ENCODE measurements around the gene GOT2.
"Not testable (repeated sequence)": the region's sequence is repeated elsewhere in the genome, so short reads cannot be mapped to it uniquely, and the experiment has no call there.

GOT2 gene

GRCh38 chr16:58738672-58739296 is 4.7 kb upstream of the GOT2 start:
- Histone ChIP-seq H3K4me3 (ENCODE audit: low read depth in 1 of 2, low read length in 2 of 2) (no peak overlapping the region), H3K9me3 (ENCODE audit: control insufficient read depth in 1 of 2, low read length in 2 of 2) (no peaks in the 10 kb centered on the region), H3K27ac (ENCODE audit: low read length) (no peak overlapping the region), H3K27me3 (ENCODE audit: low read depth, low read length) (no peaks in the 10 kb centered on the region), H3K4me1 (ENCODE audit: control insufficient read depth in 1 of 2, insufficient read depth in 2 of 2, low read length in 2 of 2) (peaks cover 0 to 5% of the 10 kb centered on the region in 2 donors), H3K36me3 (ENCODE audit: control insufficient read depth in 1 of 2, insufficient read depth in 2 of 2, low read length in 2 of 2) (no peaks in the 10 kb centered on the region)

DNA sequence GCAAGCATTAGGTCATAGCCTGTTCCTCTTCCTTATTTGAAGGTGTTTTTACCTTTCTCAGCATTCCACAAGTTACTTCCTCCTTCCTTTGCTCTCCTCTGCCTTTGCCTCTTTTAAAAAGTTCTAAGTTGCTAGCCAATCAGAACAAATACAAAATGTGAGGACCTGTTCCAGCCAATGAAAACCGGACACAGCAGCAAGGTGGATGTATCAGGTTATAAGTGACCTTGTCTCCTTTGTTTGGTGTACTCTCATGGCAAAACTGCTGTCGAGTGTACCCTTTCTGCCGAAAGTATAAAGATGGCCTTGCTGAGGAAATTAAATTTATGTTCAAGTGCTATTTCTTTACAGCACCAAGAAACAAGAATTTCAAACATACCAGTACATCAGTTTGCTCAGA is 2.2 kb upstream of the GOT2 start:
- H3K36me3 ChIP-seq (ENCODE audit: control insufficient read depth in 1 of 2, insufficient read depth in 2 of 2, low read length in 2 of 2); H3K4me3 ChIP-seq (ENCODE audit: low read depth in 1 of 2, low read length in 2 of 2); H3K9me3 ChIP-seq (ENCODE audit: control insufficient read depth in 1 of 2, low read length in 2 of 2); H3K27me3 ChIP-seq (ENCODE audit: low read depth, low read length); H3K27ac ChIP-seq (ENCODE audit: low read length): not testable (repeated sequence)
- H3K4me1 ChIP-seq (ENCODE audit: control insufficient read depth in 1 of 2, insufficient read depth in 2 of 2, low read length in 2 of 2) = peaks cover 9 to 28% of the 10 kb centered on the region in 2 donors

- Histone ChIP-seq H3K9me3 (ENCODE audit: control insufficient read depth in 1 of 2, low read length in 2 of 2) (no peaks in the 10 kb centered on the region), H3K27me3 (ENCODE audit: low read depth, low read length) (no peaks in the 10 kb centered on the region), H3K27ac (ENCODE audit: low read length) (no peak overlapping the region), H3K36me3 (ENCODE audit: control insufficient read depth in 1 of 2, insufficient read depth in 2 of 2, low read length in 2 of 2) (no peaks in the 10 kb centered on the region), H3K4me1 (ENCODE audit: control insufficient read depth in 1 of 2, insufficient read depth in 2 of 2, low read length in 2 of 2) (peaks cover 9 to 28% of the 10 kb centered on the region in 2 donors), H3K4me3 (ENCODE audit: low read depth in 1 of 2, low read length in 2 of 2) (peak overlapping the region; percentile 78 to 97)
These were observed 307 bp upstream of the GOT2 start for GRCh38 chr16:58734459-58734787.

DNA sequence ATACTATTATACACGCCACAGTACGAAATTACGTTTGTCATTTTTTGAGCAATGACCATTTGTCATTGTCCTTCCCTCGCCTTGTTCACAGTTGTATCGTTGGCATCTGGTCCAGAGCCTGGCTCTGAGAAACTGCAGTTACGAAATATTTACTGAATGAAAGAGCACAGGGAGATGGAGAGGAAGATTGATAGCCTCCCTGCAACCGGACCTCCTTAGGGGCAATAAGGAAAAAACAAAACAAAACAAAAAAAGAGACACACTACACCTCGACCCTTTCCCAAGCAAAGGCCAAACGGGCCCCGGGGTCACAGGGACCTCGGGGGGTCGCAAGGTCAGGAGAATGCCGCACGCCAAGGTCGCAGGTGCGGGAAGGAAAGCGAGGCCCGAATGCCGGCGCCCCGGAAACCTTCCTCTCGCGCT is 857 bp downstream of the GOT2 start:
- no peaks in the 10 kb centered on the region for H3K27me3 ChIP-seq (ENCODE audit: low read depth, low read length)
- peaks cover 9 to 32% of the 10 kb centered on the region in 2 donors for H3K4me1 ChIP-seq (ENCODE audit: control insufficient read depth in 1 of 2, insufficient read depth in 2 of 2, low read length in 2 of 2)
- peak overlapping the region; percentile 78 to 97 for H3K4me3 ChIP-seq (ENCODE audit: low read depth in 1 of 2, low read length in 2 of 2)
- no peaks in the 10 kb centered on the region for H3K36me3 ChIP-seq (ENCODE audit: control insufficient read depth in 1 of 2, insufficient read depth in 2 of 2, low read length in 2 of 2)
- peak overlapping the region; percentile 43 for H3K27ac ChIP-seq (ENCODE audit: low read length)
- no peaks in the 10 kb centered on the region for H3K9me3 ChIP-seq (ENCODE audit: control insufficient read depth in 1 of 2, low read length in 2 of 2)

GRCh38 chr16:58732545-58733247 is 1.4 kb downstream of the GOT2 start:
- H3K27me3 ChIP-seq (ENCODE audit: low read depth, low read length) = no peaks in the 10 kb centered on the region
- H3K4me3 ChIP-seq (ENCODE audit: low read depth in 1 of 2, low read length in 2 of 2) = peak overlapping the region; percentile 78 to 97
- no peaks in the 10 kb centered on the region for H3K36me3 ChIP-seq (ENCODE audit: control insufficient read depth in 1 of 2, insufficient read depth in 2 of 2, low read length in 2 of 2)
- H3K9me3 ChIP-seq (ENCODE audit: control insufficient read depth in 1 of 2, low read length in 2 of 2) = no peaks in the 10 kb centered on the region
- peaks cover 9 to 32% of the 10 kb centered on the region in 2 donors for H3K4me1 ChIP-seq (ENCODE audit: control insufficient read depth in 1 of 2, insufficient read depth in 2 of 2, low read length in 2 of 2)
- peak overlapping the region; percentile 43 for H3K27ac ChIP-seq (ENCODE audit: low read length)

DNA sequence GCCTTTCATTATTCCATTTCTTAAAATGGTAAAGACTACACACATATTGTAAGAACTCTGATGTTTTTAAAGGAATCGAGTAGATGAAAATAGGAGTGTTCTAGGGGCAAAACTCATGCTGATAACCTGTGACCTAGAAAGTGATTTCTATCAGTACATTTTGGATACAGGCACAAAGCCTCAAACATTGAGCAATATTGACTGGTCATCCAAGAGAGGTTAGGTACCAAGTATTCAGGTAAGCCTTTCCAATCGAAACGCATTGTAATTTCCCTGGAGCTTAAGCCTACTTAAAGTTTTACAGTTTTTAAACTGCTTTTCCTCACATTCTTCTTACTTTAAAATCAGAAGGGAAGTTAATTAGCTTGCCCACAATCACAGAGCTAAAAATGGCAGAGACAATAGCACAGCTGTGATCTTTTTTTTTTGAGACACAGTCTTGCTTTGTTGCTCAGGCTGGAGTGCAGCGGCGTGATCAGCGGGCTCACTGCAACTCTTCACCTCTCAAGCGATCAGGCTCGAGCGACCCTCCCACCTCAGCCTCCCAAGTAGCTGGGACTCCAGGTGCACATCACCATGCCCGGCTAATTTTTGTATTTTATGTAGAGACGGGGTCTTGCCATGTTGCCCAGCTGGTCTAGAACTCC is 3.3 kb downstream of the GOT2 start:
- Histone ChIP-seq H3K4me3 (ENCODE audit: low read depth in 1 of 2, low read length in 2 of 2) (no peak overlapping the region), H3K4me1 (ENCODE audit: control insufficient read depth in 1 of 2, insufficient read depth in 2 of 2, low read length in 2 of 2) (peaks cover 9 to 32% of the 10 kb centered on the region in 2 donors), H3K9me3 (ENCODE audit: control insufficient read depth in 1 of 2, low read length in 2 of 2) (no peaks in the 10 kb centered on the region), H3K27ac (ENCODE audit: low read length) (no peak overlapping the region), H3K36me3 (ENCODE audit: control insufficient read depth in 1 of 2, insufficient read depth in 2 of 2, low read length in 2 of 2) (no peaks in the 10 kb centered on the region), H3K27me3 (ENCODE audit: low read depth, low read length) (no peaks in the 10 kb centered on the region)

GRCh38 chr16:58727796-58728568 is 6.1 kb downstream of the GOT2 start:
- Histone ChIP-seq H3K36me3 (ENCODE audit: control insufficient read depth in 1 of 2, insufficient read depth in 2 of 2, low read length in 2 of 2) (peaks cover under 1 to 9% of the 10 kb centered on the region in 2 donors), H3K4me1 (ENCODE audit: control insufficient read depth in 1 of 2, insufficient read depth in 2 of 2, low read length in 2 of 2) (peaks cover 7 to 20% of the 10 kb centered on the region in 2 donors), H3K27ac (ENCODE audit: low read length) (no peak overlapping the region), H3K4me3 (ENCODE audit: low read depth in 1 of 2, low read length in 2 of 2) (no peak overlapping the region), H3K27me3 (ENCODE audit: low read depth, low read length) (no peaks in the 10 kb centered on the region), H3K9me3 (ENCODE audit: control insufficient read depth in 1 of 2, low read length in 2 of 2) (no peaks in the 10 kb centered on the region)

- Histone ChIP-seq H3K4me3 (ENCODE audit: low read depth in 1 of 2, low read length in 2 of 2) (no peak overlapping the region), H3K36me3 (ENCODE audit: control insufficient read depth in 1 of 2, insufficient read depth in 2 of 2, low read length in 2 of 2) (peaks cover 6 to 15% of the 10 kb centered on the region in 2 donors), H3K27me3 (ENCODE audit: low read depth, low read length) (no peaks in the 10 kb centered on the region), H3K27ac (ENCODE audit: low read length) (no peak overlapping the region), H3K4me1 (ENCODE audit: control insufficient read depth in 1 of 2, insufficient read depth in 2 of 2, low read length in 2 of 2) (peaks cover 0 to 12% of the 10 kb centered on the region in 2 donors), H3K9me3 (ENCODE audit: control insufficient read depth in 1 of 2, low read length in 2 of 2) (no peaks in the 10 kb centered on the region)
These were observed 6.9 kb downstream of the GOT2 start for GRCh38 chr16:58727028-58727781.

- Histone ChIP-seq H3K4me1 (ENCODE audit: control insufficient read depth in 1 of 2, insufficient read depth in 2 of 2, low read length in 2 of 2) (no peaks in the 10 kb centered on the region), H3K27ac (ENCODE audit: low read length) (no peak overlapping the region), H3K4me3 (ENCODE audit: low read depth in 1 of 2, low read length in 2 of 2) (no peak overlapping the region), H3K9me3 (ENCODE audit: control insufficient read depth in 1 of 2, low read length in 2 of 2) (no peaks in the 10 kb centered on the region), H3K36me3 (ENCODE audit: control insufficient read depth in 1 of 2, insufficient read depth in 2 of 2, low read length in 2 of 2) (peaks cover 24 to 53% of the 10 kb centered on the region in 2 donors), H3K27me3 (ENCODE audit: low read depth, low read length) (no peaks in the 10 kb centered on the region)
These were observed 11.0 kb downstream of the GOT2 start for GRCh38 chr16:58723109-58723508.

- H3K4me3 ChIP-seq (ENCODE audit: low read depth in 1 of 2, low read length in 2 of 2) = no peak overlapping the region
- H3K27me3 ChIP-seq (ENCODE audit: low read depth, low read length) = no peaks in the 10 kb centered on the region
- H3K9me3 ChIP-seq (ENCODE audit: control insufficient read depth in 1 of 2, low read length in 2 of 2) = no peaks in the 10 kb centered on the region
- no peaks in the 10 kb centered on the region for H3K4me1 ChIP-seq (ENCODE audit: control insufficient read depth in 1 of 2, insufficient read depth in 2 of 2, low read length in 2 of 2)
- H3K27ac ChIP-seq (ENCODE audit: low read length) = no peak overlapping the region
- H3K36me3 ChIP-seq (ENCODE audit: control insufficient read depth in 1 of 2, insufficient read depth in 2 of 2, low read length in 2 of 2) = peaks cover 43 to 85% of the 10 kb centered on the region in 2 donors
These were observed 16.1 kb downstream of the GOT2 start for GRCh38 chr16:58717994-58718393.

All from muscle layer of duodenum (tissue), 2 donors.